Measurements from ENCODE around the gene ABCB1.

The ABCB1 gene

GRCh38 chr7:87505557-87506245 lies 95.0 kb downstream of the ABCB1 start:
- POLR2A ChIA-PET (ENCODE audit: low non-redundant PET): no interaction called here

GRCh38 chr7:87505122-87505521 lies 95.6 kb downstream of the ABCB1 start:
- TF ChIP-seq CTCF (conservative IDR thresholded peaks at IDR 0.05; ENCODE audit: low read depth): no peak
- no peak overlapping the region for H3K27ac ChIP-seq
- ChIA-PET POLR2A (ENCODE audit: low non-redundant PET) (no interaction called here), CTCF (interaction anchor here (0.7 to 0.8 kb wide), 2 partner anchors 384 to 1305 kb away, joined by 3 read pairs; no protein-coding TSS in a partner anchor)
- DNase-seq (ENCODE audit: low spot score): no peak

More at GRCh38 chr7:87505557-87506245, 95.0 kb downstream of the ABCB1 start:
- CTCF ChIA-PET: interaction anchor here (0.6 to 1.0 kb wide), 4 partner anchors 86 to 1306 kb away, joined by 3 to 4 read pairs (median 4); no protein-coding TSS in a partner anchor
- TF ChIP-seq CTCF (conservative IDR thresholded peaks at IDR 0.05; ENCODE audit: low read depth): no peak
- DNase-seq (ENCODE audit: low spot score): no peak
- H3K27ac ChIP-seq: no peak overlapping the region

GRCh38 chr7:87499494-87499893 lies 101.2 kb downstream of the ABCB1 start:
- H3K27ac ChIP-seq: no peak overlapping the region
- ChIA-PET CTCF (no interaction called here), POLR2A (ENCODE audit: low non-redundant PET) (no interaction called here)
- DNase-seq (ENCODE audit: low spot score): no peak
- no peak for TF ChIP-seq CTCF (conservative IDR thresholded peaks at IDR 0.05; ENCODE audit: low read depth)

- H3K27ac ChIP-seq: no peak overlapping the region
- TF ChIP-seq CTCF (conservative IDR thresholded peaks at IDR 0.05; ENCODE audit: low read depth): no peak
- ChIA-PET CTCF (no interaction called here), POLR2A (ENCODE audit: low non-redundant PET) (no interaction called here)
- DNase-seq (ENCODE audit: low spot score): no peak
Observed at GRCh38 chr7:87498893-87499292, 101.8 kb downstream of the ABCB1 start.

- ChIA-PET POLR2A (ENCODE audit: low non-redundant PET) (no interaction called here), CTCF (no interaction called here)
- no peak for DNase-seq (ENCODE audit: low spot score)
- no peak for TF ChIP-seq CTCF (conservative IDR thresholded peaks at IDR 0.05; ENCODE audit: low read depth)
- H3K27ac ChIP-seq: no peak overlapping the region
Observed at GRCh38 chr7:87497482-87497881, 103.2 kb downstream of the ABCB1 start.

- H3K27ac ChIP-seq: no peak overlapping the region
- POLR2A ChIA-PET (ENCODE audit: low non-redundant PET): no interaction called here
- no peak for TF ChIP-seq CTCF (conservative IDR thresholded peaks at IDR 0.05; ENCODE audit: low read depth)
- CTCF ChIA-PET: no interaction called here
- DNase-seq (ENCODE audit: low spot score): no peak
Observed at GRCh38 chr7:87495366-87495765, 105.3 kb downstream of the ABCB1 start.
